Activated CD8-positive, alpha-beta T cell treated with anti-CD3 and anti-CD28 coated beads, Interleukin-2, amount 10 ng/mL, durations not matched to agents 7 days and 5 days (primary cell): ENCODE measurements around the gene HOXD13. TPM values are rescaled to one million over a fixed set of nuclear protein-coding genes. Genes with fewer than 3 reads are reported as not detected.

Experiments used
- ATAC-seq: fragments of 150-1000 bp; cut with Tn5 transposase; one replicate; pipeline ENCODE4 v1.10.0; 2021; ENCODE audit warnings: moderate library complexity
- CTCF ChIA-PET: fragments of 350-600 bp; sonication (Branson Sonifier 250); formaldehyde crosslinking; loops from one replicate; lab custom pipeline; 2021; ENCODE audit warnings: antibody characterized with exemption; lab: Charles Lee
- POLR2A ChIA-PET: fragments of 350-600 bp; sonication (Branson Sonifier 250); formaldehyde crosslinking; loops from one replicate; lab custom pipeline; 2021; ENCODE audit warnings: antibody characterized with exemption; lab: Charles Lee
- DNase-seq: peaks from one replicate; pipeline ENCODE4 v3.0.0-alpha.2; 2020
- H3K27ac Mint-ChIP-seq: one replicate; pipeline ENCODE4 v1.8.0; 2021; ENCODE audit warnings: mild to moderate bottlenecking, mixed read lengths
- H3K27me3 Mint-ChIP-seq: one replicate; pipeline ENCODE4 v1.8.0; 2021; ENCODE audit warnings: low read depth, mixed read lengths
- H3K36me3 Mint-ChIP-seq: one replicate; pipeline ENCODE4 v1.8.0; 2021; ENCODE audit warnings: low read depth, mixed read lengths
- H3K4me1 Mint-ChIP-seq: one replicate; pipeline ENCODE4 v1.8.0; 2021; ENCODE audit warnings: low read depth, mixed read lengths
- H3K4me3 Mint-ChIP-seq: one replicate; pipeline ENCODE4 v1.8.0; 2021; ENCODE audit warnings: mild to moderate bottlenecking, mixed read lengths
- H3K9me3 Mint-ChIP-seq: one replicate; pipeline ENCODE4 v1.8.0; 2022; ENCODE audit warnings: mixed read lengths; ENCODE audit not compliant: insufficient read depth
- total RNA-seq, 2 experiments: library from RNA; stranded (reverse); gene quantifications; one replicate each; pipeline ENCODE4 v1.2.3, GENCODE V29; 2021

HOXD13 gene
- total RNA-seq, 2 experiments from 2014 or later: not detected

GRCh38 chr2:176135035-176135440, 42.5 kb downstream of the HOXD13 start:
- Mint-ChIP-seq H3K4me1 (peaks cover 36% of the 10 kb centered on the region), H3K27ac (no peak overlapping the region), H3K9me3 (no peaks in the 10 kb centered on the region), H3K36me3 (peaks cover 8% of the 10 kb centered on the region), H3K4me3 (no peak overlapping the region), H3K27me3 (peaks cover 86% of the 10 kb centered on the region)
- ATAC-seq: no peak
- ChIA-PET CTCF (interaction anchor here (4.3 kb wide), 1 partner anchor 419 kb away, joined by 20 read pairs; no protein-coding TSS in a partner anchor), POLR2A (no interaction called here)
- DNase-seq: no peak

GRCh38 chr2:176136374-176137251, 44.1 kb downstream of the HOXD13 start:
- Mint-ChIP-seq H3K27ac (no peak overlapping the region), H3K4me3 (no peak overlapping the region), H3K27me3 (peaks cover 83% of the 10 kb centered on the region), H3K4me1 (peaks cover 36% of the 10 kb centered on the region), H3K9me3 (no peaks in the 10 kb centered on the region), H3K36me3 (peaks cover 6% of the 10 kb centered on the region)
- POLR2A ChIA-PET: no interaction called here
- ATAC-seq (no peak), DNase-seq (no peak)
- CTCF ChIA-PET: interaction anchor here (1.2 kb wide), 1 partner anchor 418 kb away, joined by 3 read pairs; no protein-coding TSS in a partner anchor

GRCh38 chr2:176137252-176137580, 44.7 kb downstream of the HOXD13 start:
- Mint-ChIP-seq H3K4me1 (peaks cover 32% of the 10 kb centered on the region), H3K27ac (no peak overlapping the region), H3K9me3 (no peaks in the 10 kb centered on the region), H3K27me3 (peaks cover 83% of the 10 kb centered on the region), H3K4me3 (no peak overlapping the region), H3K36me3 (peaks cover 6% of the 10 kb centered on the region)
- POLR2A ChIA-PET: no interaction called here
- ATAC-seq: no peak
- no peak for DNase-seq
- CTCF ChIA-PET: interaction anchor here (1.2 kb wide), 1 partner anchor 417 kb away, joined by 3 read pairs; no protein-coding TSS in a partner anchor

- Mint-ChIP-seq H3K27ac (no peak overlapping the region), H3K9me3 (no peaks in the 10 kb centered on the region), H3K4me3 (no peak overlapping the region), H3K27me3 (peaks cover 79% of the 10 kb centered on the region), H3K4me1 (peaks cover 31% of the 10 kb centered on the region), H3K36me3 (peaks cover 6% of the 10 kb centered on the region)
- ATAC-seq (no peak), DNase-seq (no peak)
- ChIA-PET CTCF (interaction anchor here (1.7 to 4.6 kb wide), 3 partner anchors 11 to 1011 kb away, joined by 8 to 22 read pairs (median 17); no protein-coding TSS in a partner anchor), POLR2A (no interaction called here)
These were observed 45.4 kb downstream of the HOXD13 start for GRCh38 chr2:176137906-176138305.

- ChIA-PET POLR2A (no interaction called here), CTCF (interaction anchor here (0.8 to 4.6 kb wide), 10 partner anchors 8 to 1010 kb away, joined by 3 to 89 read pairs (median 10); no protein-coding TSS in a partner anchor)
- ATAC-seq (no peak), DNase-seq (no peak)
- Mint-ChIP-seq H3K36me3 (peaks cover 6% of the 10 kb centered on the region), H3K4me3 (peak overlapping the region; percentile 9), H3K27ac (no peak overlapping the region), H3K4me1 (peaks cover 31% of the 10 kb centered on the region), H3K9me3 (no peaks in the 10 kb centered on the region), H3K27me3 (peaks cover 72% of the 10 kb centered on the region)
These were observed 46.0 kb downstream of the HOXD13 start for GRCh38 chr2:176138526-176138922.

- no peak for DNase-seq
- ChIA-PET CTCF (interaction anchor here (0.8 to 4.6 kb wide), 12 partner anchors 9 to 1010 kb away, joined by 3 to 89 read pairs (median 6); no protein-coding TSS in a partner anchor), POLR2A (no interaction called here)
- Mint-ChIP-seq H3K27ac (no peak overlapping the region), H3K4me3 (peak overlapping the region; percentile 9), H3K36me3 (peaks cover 6% of the 10 kb centered on the region), H3K27me3 (peaks cover 72% of the 10 kb centered on the region), H3K4me1 (peaks cover 31% of the 10 kb centered on the region), H3K9me3 (no peaks in the 10 kb centered on the region)
- ATAC-seq: no peak
These were observed 46.6 kb downstream of the HOXD13 start for GRCh38 chr2:176138923-176139660.

GRCh38 chr2:176139661-176140512, 47.4 kb downstream of the HOXD13 start:
- no peaks in the 10 kb centered on the region for H3K9me3 Mint-ChIP-seq
- peaks cover 6% of the 10 kb centered on the region for H3K36me3 Mint-ChIP-seq
- no peak for ATAC-seq
- no peak for DNase-seq
- POLR2A ChIA-PET: no interaction called here
- peaks cover 70% of the 10 kb centered on the region for H3K27me3 Mint-ChIP-seq
- CTCF ChIA-PET: interaction anchor here (0.6 to 4.6 kb wide), 34 partner anchors 8 to 1016 kb away, joined by 3 to 89 read pairs (median 4); no protein-coding TSS in a partner anchor
- no peak overlapping the region for H3K4me3 Mint-ChIP-seq
- H3K27ac Mint-ChIP-seq: no peak overlapping the region
- peaks cover 31% of the 10 kb centered on the region for H3K4me1 Mint-ChIP-seq

GRCh38 chr2:176140513-176141317, 48.2 kb downstream of the HOXD13 start:
- H3K4me3 Mint-ChIP-seq: peak overlapping the region; percentile 6
- no peaks in the 10 kb centered on the region for H3K9me3 Mint-ChIP-seq

GRCh38 chr2:176142281-176142680, 49.8 kb downstream of the HOXD13 start:
- H3K27me3 Mint-ChIP-seq: peaks cover 70% of the 10 kb centered on the region
- DNase-seq (no peak), ATAC-seq (no peak)
- peaks cover 20% of the 10 kb centered on the region for H3K4me1 Mint-ChIP-seq
- CTCF ChIA-PET: interaction anchor here (1.4 to 4.6 kb wide), 3 partner anchors 15 to 412 kb away, joined by 6 to 22 read pairs (median 20); no protein-coding TSS in a partner anchor
- no peaks in the 10 kb centered on the region for H3K9me3 Mint-ChIP-seq
- no peak overlapping the region for H3K4me3 Mint-ChIP-seq
- H3K27ac Mint-ChIP-seq: no peak overlapping the region
- H3K36me3 Mint-ChIP-seq: peaks cover 4% of the 10 kb centered on the region
- POLR2A ChIA-PET: no interaction called here

More at GRCh38 chr2:176140513-176141317, 48.2 kb downstream of the HOXD13 start:
- H3K36me3 Mint-ChIP-seq: peaks cover 4% of the 10 kb centered on the region
- no peak overlapping the region for H3K27ac Mint-ChIP-seq
- ChIA-PET POLR2A (no interaction called here), CTCF (interaction anchor here (0.6 to 4.6 kb wide), 36 partner anchors 9 to 1015 kb away, joined by 3 to 89 read pairs (median 4); partner anchors contain the start of gene HOXD4)
- peaks cover 29% of the 10 kb centered on the region for H3K4me1 Mint-ChIP-seq
- ATAC-seq (peak; percentile 93), DNase-seq (peak; percentile 79)
- H3K27me3 Mint-ChIP-seq: peaks cover 69% of the 10 kb centered on the region
